A549 (cell line): Measurements from ENCODE around the gene PHEX. TPM values are rescaled to one million over a fixed set of nuclear protein-coding genes. Genes with fewer than 3 reads are reported as not detected.

Experiments used
- ATAC-seq, 2 experiments: fragments of 200-7000 bp in 1 of 2; fragments of >200 bp in 1 of 2; cut with Nextera tagmentation in 1 of 2; cut with Tn5 transposase in 1 of 2; 3 replicates each; pipeline versions ENCODE4 v1.8.0 to v1.9.1; 2018 to 2020; ENCODE audit warnings: mild to moderate bottlenecking in 1 of 2, moderate library complexity in 1 of 2
- CTCF ChIA-PET: fragments of 300-600 bp; sonication (Branson Sonifier 250); formaldehyde crosslinking; extraction: SDS; loops from one replicate; lab custom pipeline; 2021; ENCODE audit warnings: antibody characterized with exemption, inconsistent platforms; lab: Yijun Ruan, JAX
- POLR2A ChIA-PET: fragments of 350-600 bp; formaldehyde crosslinking; extraction: SDS; loops from one replicate; lab custom pipeline; 2021; ENCODE audit warnings: antibody characterized with exemption, inconsistent platforms; lab: Yijun Ruan, JAX
- DNase-seq, 2 experiments: peaks; one replicate each; pipeline versions ENCODE4 v3.0.0 to v3.0.0-alpha.2; 2011 to 2016; ENCODE audit warnings: low read depth in 1 of 2, low spot score in 1 of 2
- FAIRE-seq: peaks from 2 replicates; lab custom pipeline; 2011; peaks lifted over from hg19 to GRCh38; lab: Jason Lieb, UNC
- H3K27ac ChIP-seq, 2 experiments: fragments of >200 bp; sonication (Bioruptor Twin); formaldehyde crosslinking; 3 replicates each; pipeline ENCODE4 v1.5.1; 2016 to 2017
- H3K4me1 ChIP-seq: fragments of >200 bp; sonication (Bioruptor Twin); formaldehyde crosslinking; 3 replicates; pipeline ENCODE4 v1.6.1; 2016
- H3K4me2 ChIP-seq: fragments of >200 bp; sonication (Bioruptor Twin); formaldehyde crosslinking; 3 replicates; pipeline ENCODE4 v1.6.1; 2016
- H3K4me3 ChIP-seq: fragments of >200 bp; sonication (Bioruptor Twin); formaldehyde crosslinking; 3 replicates; pipeline ENCODE4 v1.5.1; 2016
- H3K9me3 ChIP-seq: fragments of >200 bp; sonication (Bioruptor Twin); formaldehyde crosslinking; 3 replicates; pipeline ENCODE4 v1.6.1; 2016
- CBX8 ChIP-seq: fragments of 200-600 bp; sonication (generic); IDR thresholded peaks from 2 replicates; pipeline ENCODE4 v1.6.1; 2016
- CHD4 ChIP-seq: fragments of 200-600 bp; sonication (generic); IDR thresholded peaks from 2 replicates; pipeline ENCODE4 v1.6.1; 2016; ENCODE audit warnings: antibody characterized with exemption, mild to moderate bottlenecking, borderline replicate concordance
- EHMT2 ChIP-seq: fragments of 200-600 bp; sonication (generic); IDR thresholded peaks from 2 replicates; pipeline ENCODE4 v1.6.1; 2016; ENCODE audit warnings: antibody characterized with exemption, low read depth, mild to moderate bottlenecking, moderate library complexity
- ELK1 ChIP-seq: fragments of 150-350 bp; IDR thresholded peaks from 2 replicates; pipeline ENCODE4 v1.6.1; 2014; ENCODE audit warnings: low read depth, mild to moderate bottlenecking, low read length
- ESRRA ChIP-seq: fragments of 150-350 bp; IDR thresholded peaks from 2 replicates; pipeline ENCODE4 v1.6.1; 2014; ENCODE audit warnings: mild to moderate bottlenecking, low read length, borderline replicate concordance
- FOSB ChIP-seq: fragments of 250-450 bp; sonication (Bioruptor Pico); IDR thresholded peaks from 2 replicates; pipeline ENCODE4 v1.5.0; 2020; ENCODE audit warnings: mild to moderate bottlenecking, moderate library complexity
- FOSL2 ChIP-seq, 2 experiments: fragments of 450-650 bp in 1 of 2; fragments of >200 bp in 1 of 2; sonication (Bioruptor Twin) in 1 of 2; formaldehyde crosslinking; IDR thresholded peaks; 2 replicates each; pipeline versions ENCODE4 v1.5.0 to v1.6.1; 2016 to 2020; ENCODE audit warnings: mild to moderate bottlenecking in 1 of 2, moderate library complexity in 1 of 2
- GATA3 ChIP-seq: IDR thresholded peaks from 2 replicates; pipeline ENCODE4 v1.6.1; 2012; ENCODE audit warnings: borderline replicate concordance
- HES2 ChIP-seq: fragments of >200 bp; sonication (Bioruptor Twin); formaldehyde crosslinking; IDR thresholded peaks from 2 replicates; pipeline ENCODE4 v1.6.1; 2016
- HOXA7 ChIP-seq: fragments of 250-450 bp; sonication (Bioruptor Pico); IDR thresholded peaks from 2 replicates; pipeline ENCODE4 v1.5.0; 2020; ENCODE audit warnings: mild to moderate bottlenecking, moderate library complexity
- HOXB5 ChIP-seq: fragments of 250-450 bp; sonication (Bioruptor Pico); IDR thresholded peaks from 2 replicates; pipeline ENCODE4 v1.5.0; 2020; ENCODE audit warnings: mild to moderate bottlenecking, moderate library complexity
- JUN ChIP-seq, 2 experiments: fragments of >200 bp; sonication (Bioruptor Twin); formaldehyde crosslinking; IDR thresholded peaks; 2 replicates in 1 of 2; 3 replicates in 1 of 2; pipeline ENCODE4 v1.6.1; 2016 to 2017
- MAZ ChIP-seq: fragments of 150-350 bp; IDR thresholded peaks from 2 replicates; pipeline ENCODE4 v1.6.1; 2014; ENCODE audit warnings: antibody characterized with exemption, low read depth, low read length, borderline replicate concordance
- MYC ChIP-seq: IDR thresholded peaks from 2 replicates; pipeline ENCODE4 v1.6.1; 2012; ENCODE audit warnings: mild to moderate bottlenecking, inconsistent platforms, low read length, improper control_type of control experiment, borderline replicate concordance
- NPAS2 ChIP-seq: fragments of 250-450 bp; sonication (Bioruptor Pico); IDR thresholded peaks from 2 replicates; pipeline ENCODE4 v1.8.0; 2022; ENCODE audit warnings: mild to moderate bottlenecking, moderate library complexity, borderline replicate concordance
- PHF8 ChIP-seq: fragments of 200-600 bp; sonication (generic); IDR thresholded peaks from 2 replicates; pipeline ENCODE4 v1.6.1; 2016; ENCODE audit warnings: low read depth, mild to moderate bottlenecking, antibody characterized with exemption, moderate library complexity, borderline replicate concordance
- RCOR1 ChIP-seq: fragments of 150-350 bp; IDR thresholded peaks from 2 replicates; pipeline ENCODE4 v1.6.1; 2014; ENCODE audit warnings: antibody characterized with exemption, low read length, low read depth
- RFX5 ChIP-seq: fragments of 450-650 bp; IDR thresholded peaks from 2 replicates; pipeline ENCODE4 v1.7.1; 2014; ENCODE audit warnings: antibody characterized with exemption, mild to moderate bottlenecking, moderate library complexity
- RNF2 ChIP-seq: fragments of 200-600 bp; sonication (generic); IDR thresholded peaks from 2 replicates; pipeline ENCODE4 v1.6.1; 2016; ENCODE audit warnings: low read depth, mild to moderate bottlenecking, antibody characterized with exemption, moderate library complexity, borderline replicate concordance
- SMC3 ChIP-seq: fragments of >200 bp; sonication (Bioruptor Twin); formaldehyde crosslinking; IDR thresholded peaks from 3 replicates; pipeline ENCODE4 v1.6.1; 2018; ENCODE audit warnings: inconsistent platforms
- SREBF2 ChIP-seq: fragments of 450-650 bp; IDR thresholded peaks from 2 replicates; pipeline ENCODE4 v1.6.1; 2014; ENCODE audit warnings: mild to moderate bottlenecking, moderate library complexity
- TFCP2L1 ChIP-seq: fragments of 250-450 bp; sonication (Bioruptor Pico); IDR thresholded peaks from 2 replicates; pipeline ENCODE4 v1.5.0; 2021; ENCODE audit warnings: mild to moderate bottlenecking
- TP53 ChIP-seq: fragments of 250-450 bp; sonication (Bioruptor Pico); IDR thresholded peaks from 2 replicates; pipeline ENCODE4 v1.5.0; 2021; ENCODE audit warnings: mild to moderate bottlenecking, moderate library complexity
- USF2 ChIP-seq: fragments of 450-650 bp; IDR thresholded peaks from 2 replicates; pipeline ENCODE4 v1.6.1; 2014; ENCODE audit warnings: antibody characterized with exemption
- WGBS: methylation state at CpG from one replicate; pipeline ENCODE4 v1.1.6; 2017; ENCODE audit errors: missing lambda C conversion rate; 5-methylcytosine and 5-hydroxymethylcytosine counted together
- polyA plus RNA-seq, 4 experiments: library from polyadenylated mRNA; depleted of rRNA in 3 of 4; stranded (reverse); fragments of >200 nt; fragmentation: RNase III in 1 of 4; extraction: RNeasy Plus Mini Kit Qiagen cat#74134 plus additional on column Dnase treatment in 1 of 4; gene quantifications; 2 replicates in 3 of 4; 3 replicates in 1 of 4; pipeline ENCODE4 v1.2.3, GENCODE V29; 2011 to 2017

Gene PHEX
- polyA plus RNA-seq, 2 of the 4 experiments (the other 2 are of a cell fraction), result 0.28 to 0.98 TPM

GRCh38 chrX:22165732-22166457 is 133.8 kb downstream of the PHEX start:
- FAIRE-seq (peak; percentile 56), ATAC-seq (no peak)
- 78% methylated on average over 4 of the region's 4 CpGs for WGBS
- Histone ChIP-seq H3K4me1 (peaks cover 6% of the 10 kb centered on the region; the same call in 1 of the 3 replicates), H3K27ac (no peak overlapping the region), H3K4me2 (no peak overlapping the region)
- no peak for TF ChIP-seq TP53 (CRISPR knock-in tag)
- TF ChIP-seq FOSL2 (IDR thresholded peaks at IDR 0.05), result no peak
- peak; percentile 40; the same call in 1 of the 2 replicates for TF ChIP-seq FOSL2 (CRISPR knock-in tag; IDR thresholded peaks at IDR 0.05)
- no peak for TF ChIP-seq CBX8
- TF ChIP-seq, all 56 proteins: peak for 1
- peak in 1 of 2 experiments; percentile 0 for DNase-seq
- Histone ChIP-seq H3K4me3 (no peak overlapping the region), H3K9me3 (no peaks in the 10 kb centered on the region; the same call in 2 of the 3 replicates)
- CTCF ChIA-PET, result interaction anchor here (1.5 kb wide), 1 partner anchor 30 kb away, joined by 4 read pairs; no protein-coding TSS in a partner anchor
- POLR2A ChIA-PET, result no interaction called here

- H3K4me3 ChIP-seq, result no peak overlapping the region
- CTCF ChIA-PET, result no interaction called here
- WGBS, result 70% methylated on average over 7 of the region's 7 CpGs
- no peak for ATAC-seq
- TF ChIP-seq MYC, result no peak
- TF ChIP-seq JUN (IDR thresholded peaks at IDR 0.05), result no peak
- no peak for TF ChIP-seq PHF8
- TF ChIP-seq TFCP2L1 (CRISPR knock-in tag), result no peak
- TF ChIP-seq RNF2, result no peak
- TF ChIP-seq SMC3, result no peak
- no peak for TF ChIP-seq HES2
- TF ChIP-seq GATA3, result no peak
- no peak for TF ChIP-seq ESRRA
- no peak for TF ChIP-seq USF2
- no peak for TF ChIP-seq ELK1
- no peak for TF ChIP-seq SREBF2
- TF ChIP-seq HOXA7 (CRISPR knock-in tag), result no peak
- TF ChIP-seq RCOR1, result no peak
- TF ChIP-seq CHD4, result no peak
- TF ChIP-seq, all 56 proteins: peak for 0
- Histone ChIP-seq H3K9me3 (no peaks in the 10 kb centered on the region), H3K4me1 (no peaks in the 10 kb centered on the region), H3K27ac (no peak overlapping the region), H3K4me2 (no peak overlapping the region)
- POLR2A ChIA-PET, result no interaction called here
- no peak for DNase-seq
- FAIRE-seq, result no peak
Observed at GRCh38 chrX:22171287-22172060, 139.3 kb downstream of the PHEX start.

GRCh38 chrX:22173966-22174365 is 141.8 kb downstream of the PHEX start:
- H3K4me3 ChIP-seq, result no peak overlapping the region
- no peaks in the 10 kb centered on the region for H3K9me3 ChIP-seq
- no peaks in the 10 kb centered on the region for H3K4me1 ChIP-seq
- 91% methylated on average over 5 of the region's 5 CpGs for WGBS
- ChIA-PET CTCF (no interaction called here), POLR2A (no interaction called here)
- no peak for TF ChIP-seq RFX5
- no peak for TF ChIP-seq FOSB (CRISPR knock-in tag)
- no peak for TF ChIP-seq MAZ
- no peak for TF ChIP-seq HOXB5 (CRISPR knock-in tag)
- TF ChIP-seq NPAS2 (CRISPR knock-in tag), result no peak
- TF ChIP-seq EHMT2, result no peak
- no peak for TF ChIP-seq TFCP2L1 (CRISPR knock-in tag)
- no peak overlapping the region for H3K27ac ChIP-seq
- FAIRE-seq, result peak; percentile 54
- no peak overlapping the region for H3K4me2 ChIP-seq
- DNase-seq, result no peak
- ATAC-seq, result no peak
